GM12892 (cell line): Measurements from ENCODE around the gene ADGRD2.
A peak's percentile ranks its signal among the peaks of the same experiment; 100 is the strongest.

Source experiments
- DNase-seq: peaks from one replicate; pipeline ENCODE4 v3.0.0; 2011; ENCODE audit not compliant: insufficient read length
- FAIRE-seq: peaks from 2 replicates; lab custom pipeline; 2011; peaks lifted over from hg19 to GRCh38; lab: Jason Lieb, UNC
- POLR2A ChIP-seq: IDR thresholded peaks from 2 replicates; pipeline ENCODE4 v1.6.1; 2011; ENCODE audit warnings: low read depth, low read length, control low read depth
- POLR2AphosphoS5 ChIP-seq: IDR thresholded peaks from 2 replicates; pipeline ENCODE4 v1.6.1; 2011; ENCODE audit warnings: low read depth, low read length, control low read depth
- TAF1 ChIP-seq: IDR thresholded peaks from 2 replicates; pipeline ENCODE4 v1.6.1; 2011; ENCODE audit warnings: low read depth, mild to moderate bottlenecking, control low read depth, low read length, borderline replicate concordance

Gene ADGRD2

GRCh38 chr9:124452326-124452725 is 2.1 kb downstream of the ADGRD2 start:
- FAIRE-seq (no peak), DNase-seq (no peak)
- TF ChIP-seq TAF1 (no peak), POLR2A (no peak), POLR2AphosphoS5 (no peak)

- DNase-seq (no peak), FAIRE-seq (no peak)
- TF ChIP-seq TAF1 (no peak), POLR2AphosphoS5 (no peak), POLR2A (no peak)
Observed at GRCh38 chr9:124452841-124453585, 2.8 kb downstream of the ADGRD2 start.

- DNase-seq (peak; percentile 23), FAIRE-seq (no peak)
- TF ChIP-seq POLR2AphosphoS5 (no peak), TAF1 (no peak), POLR2A (no peak)
Observed at GRCh38 chr9:124453586-124454191, 3.4 kb downstream of the ADGRD2 start.

GRCh38 chr9:124454296-124454695 is 4.0 kb downstream of the ADGRD2 start:
- no peak for DNase-seq
- FAIRE-seq: no peak
- TF ChIP-seq POLR2A (no peak), POLR2AphosphoS5 (no peak), TAF1 (no peak)

GRCh38 chr9:124454791-124455443 is 4.7 kb downstream of the ADGRD2 start:
- TF ChIP-seq POLR2A (no peak), TAF1 (no peak), POLR2AphosphoS5 (no peak)
- peak; percentile 13 for DNase-seq
- FAIRE-seq: no peak

- FAIRE-seq (no peak), DNase-seq (peak; percentile 12)
- TF ChIP-seq POLR2AphosphoS5 (no peak), TAF1 (no peak), POLR2A (no peak)
Observed at GRCh38 chr9:124455820-124456219, 5.6 kb downstream of the ADGRD2 start.

GRCh38 chr9:124456341-124457078 is 6.3 kb downstream of the ADGRD2 start:
- DNase-seq (peak; percentile 7), FAIRE-seq (no peak)
- TF ChIP-seq POLR2AphosphoS5: no peak
- no peak for TF ChIP-seq TAF1
- TF ChIP-seq POLR2A: no peak

- DNase-seq: no peak
Observed at GRCh38 chr9:124457079-124457886, 7.0 kb downstream of the ADGRD2 start.

GRCh38 chr9:124457887-124458431 is 7.7 kb downstream of the ADGRD2 start:
- peak; percentile 14 for DNase-seq
- TF ChIP-seq POLR2A (no peak), POLR2AphosphoS5 (no peak), TAF1 (no peak)
- FAIRE-seq: no peak

More at GRCh38 chr9:124457079-124457886, 7.0 kb downstream of the ADGRD2 start:
- FAIRE-seq: no peak
- no peak for TF ChIP-seq POLR2A
- no peak for TF ChIP-seq TAF1

- FAIRE-seq: no peak
- no peak for DNase-seq
- TF ChIP-seq POLR2AphosphoS5 (no peak), POLR2A (no peak), TAF1 (no peak)
Observed at GRCh38 chr9:124458441-124458840, 8.2 kb downstream of the ADGRD2 start.

- no peak for TF ChIP-seq POLR2A
- TF ChIP-seq POLR2AphosphoS5: no peak
- TF ChIP-seq TAF1: no peak
- DNase-seq (no peak), FAIRE-seq (no peak)
Observed at GRCh38 chr9:124462739-124463138, 12.5 kb downstream of the ADGRD2 start.
